K562 (cell line): Measurements from ENCODE around the gene TMF1. TPM values are rescaled to one million over a fixed set of nuclear protein-coding genes. Genes with fewer than 3 reads are reported as not detected.

Experiments used
- ATAC-seq: fragments of 200-7000 bp; cut with Tn5 transposase; 3 replicates; pipeline ENCODE4 v1.9.1; 2020; ENCODE audit warnings: moderate library complexity
- BruUV-seq: library from RNA; stranded (reverse); fragments of 400-500 nt; replicated peaks from 2 replicates; lab custom pipeline; 2021; lab: Mats Ljungman, UMichigan
- CTCF ChIA-PET: fragments of 300-600 bp; formaldehyde crosslinking; extraction: SDS; loops from one replicate; lab custom pipeline; 2021; ENCODE audit warnings: low intra/inter-chr PET ratio; lab: Yijun Ruan, JAX
- POLR2A ChIA-PET: fragments of 300-600, 350-650 bp; sonication (Branson Sonifier 250); formaldehyde crosslinking; extraction: SDS; loops from one replicate; lab custom pipeline; 2021; ENCODE audit warnings: antibody characterized with exemption, inconsistent platforms; lab: Yijun Ruan, JAX
- DNase-seq, 4 experiments: peaks; one replicate each; pipeline versions ENCODE4 v3.0.0 to v3.0.0-alpha.2; 2011 to 2018; ENCODE audit warnings: low spot score in 3 of 4, mixed read lengths in 3 of 4; ENCODE audit errors: extremely low read depth in 1 of 4
- FAIRE-seq: peaks from 2 replicates; lab custom pipeline; 2011; peaks lifted over from hg19 to GRCh38; lab: Jason Lieb, UNC
- H2AFZ ChIP-seq: 2 replicates; pipeline ENCODE4 v1.6.0; 2011; ENCODE audit warnings: low read depth, low read length, control low read depth, inconsistent platforms
- H3K27ac ChIP-seq: fragments of 200-600 bp; 3 replicates; pipeline ENCODE4 v1.8.0; 2011; ENCODE audit warnings: low read depth, mild to moderate bottlenecking, control low read depth, inconsistent platforms, low read length, moderate library complexity, mixed read lengths; ENCODE audit errors: extremely low read depth
- H3K27me3 ChIP-seq, 2 experiments: fragments of 300-600 bp in 1 of 2; 2 replicates in 1 of 2; 3 replicates in 1 of 2; pipeline versions ENCODE4 v1.6.0 to v1.8.0; 2011; ENCODE audit warnings: inconsistent platforms in 2 of 2, low read length in 2 of 2, mild to moderate bottlenecking in 1 of 2, mixed read lengths in 1 of 2, moderate library complexity in 1 of 2; ENCODE audit not compliant: control insufficient read depth in 2 of 2, insufficient read depth in 2 of 2
- H3K36me3 ChIP-seq: fragments of 300-600 bp; 3 replicates; pipeline ENCODE4 v1.8.0; 2011; ENCODE audit warnings: mild to moderate bottlenecking, low read length, inconsistent platforms; ENCODE audit not compliant: control insufficient read depth, insufficient read depth
- H3K4me1 ChIP-seq, 2 experiments: fragments of 200-600 bp in 1 of 2; replicated peaks in 1 of 2; 2 replicates in 1 of 2; 3 replicates in 1 of 2; pipeline versions ENCODE4 v1.5.1 to v1.8.0; 2011; ENCODE audit warnings: inconsistent platforms in 2 of 2, low read length in 2 of 2, mild to moderate bottlenecking in 1 of 2, mixed read lengths in 1 of 2, moderate library complexity in 1 of 2; ENCODE audit not compliant: control insufficient read depth in 2 of 2, insufficient read depth in 2 of 2
- H3K4me2 ChIP-seq: 2 replicates; pipeline ENCODE4 v1.6.1; 2011; ENCODE audit warnings: low read length, control low read depth, inconsistent platforms, mixed read lengths; ENCODE audit not compliant: insufficient read depth
- H3K4me3 ChIP-seq: fragments of 200-600 bp; sonication (generic), shearing (Covaris generic); 2 replicates; pipeline ENCODE4 v1.5.1; 2016; ENCODE audit warnings: control low read depth, inconsistent platforms
- H3K79me2 ChIP-seq: fragments of 200-600 bp; 3 replicates; pipeline ENCODE4 v1.8.0; 2011; ENCODE audit warnings: low read length, inconsistent platforms; ENCODE audit not compliant: control insufficient read depth, insufficient read depth
- H3K9ac ChIP-seq, 2 experiments: 2 replicates each; pipeline versions ENCODE4 v1.6.0 to v1.6.1; 2011; ENCODE audit warnings: low read depth in 2 of 2, low read length in 2 of 2, control low read depth in 1 of 2, inconsistent platforms in 1 of 2, mild to moderate bottlenecking in 1 of 2, mixed read lengths in 1 of 2; ENCODE audit not compliant: insufficient read depth in 1 of 2
- H3K9me1 ChIP-seq: one replicate; pipeline ENCODE4 v1.6.0; 2011; ENCODE audit warnings: inconsistent platforms, mild to moderate bottlenecking, low read length, moderate library complexity; ENCODE audit not compliant: control insufficient read depth, insufficient read depth
- H3K9me3 ChIP-seq: replicated peaks from 2 replicates; pipeline ENCODE4 v1.5.1; 2011; ENCODE audit warnings: low read depth, low read length, inconsistent platforms; ENCODE audit not compliant: control insufficient read depth, insufficient read depth
- H4K20me1 ChIP-seq: replicated peaks from 2 replicates; pipeline ENCODE4 v1.6.1; 2011; ENCODE audit warnings: low read length, inconsistent platforms, mixed read lengths; ENCODE audit not compliant: control insufficient read depth, insufficient read depth
- ARID3A ChIP-seq: IDR thresholded peaks from 2 replicates; pipeline ENCODE4 v1.6.1; 2012; ENCODE audit warnings: low read depth, low read length, improper control_type of control experiment, borderline replicate concordance
- ARNT ChIP-seq, 2 experiments: fragments of 450-650 bp; IDR thresholded peaks; 2 replicates each; pipeline ENCODE4 v1.6.1; 2016; ENCODE audit warnings: mild to moderate bottlenecking in 1 of 2
- E2F5 ChIP-seq: sonication (generic); formaldehyde crosslinking; IDR thresholded peaks from 2 replicates; pipeline ENCODE4 v1.8.0; 2022; ENCODE audit warnings: mild to moderate bottlenecking, missing genetic modification reagents
- ETS1 ChIP-seq: conservative IDR thresholded peaks from 2 replicates; pipeline ENCODE4 v1.6.1; 2011; ENCODE audit warnings: low read depth, mild to moderate bottlenecking, low read length; ENCODE audit not compliant: control insufficient read depth
- ILF3 ChIP-seq: fragments of 450-650 bp; IDR thresholded peaks from 2 replicates; pipeline ENCODE4 v1.6.1; 2018; ENCODE audit warnings: antibody characterized with exemption, mild to moderate bottlenecking, moderate library complexity, borderline replicate concordance
- KLF6 ChIP-seq: fragments of 250-450 bp; sonication (Bioruptor Pico); IDR thresholded peaks from 2 replicates; pipeline ENCODE4 v1.4.0; 2020; ENCODE audit warnings: mild to moderate bottlenecking, moderate library complexity, borderline replicate concordance
- MED1 ChIP-seq: sonication (generic); formaldehyde crosslinking; IDR thresholded peaks from 2 replicates; pipeline ENCODE4 v1.8.1; 2023; ENCODE audit warnings: missing genetic modification reagents, borderline replicate concordance
- NCOR1 ChIP-seq: fragments of 450-650 bp; IDR thresholded peaks from 2 replicates; pipeline ENCODE4 v1.6.1; 2016; ENCODE audit warnings: mild to moderate bottlenecking, moderate library complexity
- NEUROD1 ChIP-seq: fragments of 150-350 bp; IDR thresholded peaks from 2 replicates; pipeline ENCODE4 v1.6.1; 2014; ENCODE audit warnings: borderline replicate concordance, low read length, low read depth; ENCODE audit not compliant: partially characterized antibody
- PRPF4 ChIP-seq: fragments of 200-400 bp; formaldehyde crosslinking; IDR thresholded peaks from one replicate; pipeline ENCODE4 v1.6.1; 2017; ENCODE audit warnings: low read length, low read depth, mild to moderate bottlenecking; ENCODE audit not compliant: insufficient read depth, poor library complexity, severe bottlenecking
- SETDB1 ChIP-seq: IDR thresholded peaks from one replicate; pipeline ENCODE4 v1.6.1; 2012; ENCODE audit warnings: low read length, control low read depth, inconsistent platforms
- SIRT6 ChIP-seq: IDR thresholded peaks from one replicate; pipeline ENCODE4 v1.6.1; 2012; ENCODE audit warnings: low read depth, mild to moderate bottlenecking, control low read depth, inconsistent platforms, low read length, moderate library complexity
- SMARCA4 ChIP-seq: fragments of 450-650 bp; IDR thresholded peaks from 2 replicates; pipeline ENCODE4 v1.6.1; 2016
- TEAD4 ChIP-seq, 2 experiments: sonication (generic) in 1 of 2; formaldehyde crosslinking in 1 of 2; IDR thresholded peaks; 2 replicates each; pipeline versions ENCODE4 v1.6.1 to v1.8.0; 2012 to 2022; ENCODE audit warnings: borderline replicate concordance in 1 of 2, inconsistent platforms in 1 of 2, low read length in 1 of 2, mild to moderate bottlenecking in 1 of 2, missing genetic modification reagents in 1 of 2
- ZBTB8A ChIP-seq: fragments of 450-650 bp; IDR thresholded peaks from 2 replicates; pipeline ENCODE4 v1.6.1; 2018; ENCODE audit warnings: mild to moderate bottlenecking, moderate library complexity; ENCODE audit not compliant: partially characterized antibody
- ZNF232 ChIP-seq: sonication (generic); formaldehyde crosslinking; IDR thresholded peaks from 2 replicates; pipeline ENCODE4 v1.8.0; 2022; ENCODE audit warnings: mild to moderate bottlenecking, missing genetic modification reagents
- ZNF695 ChIP-seq: fragments of 450-650 bp; formaldehyde crosslinking; IDR thresholded peaks from 2 replicates; pipeline ENCODE4 v1.4.0; 2020; ENCODE audit warnings: mild to moderate bottlenecking, moderate library complexity
- WGBS: fragments of 100-300 bp; shearing (Covaris generic); methylation state at CpG from one replicate; pipeline ENCODE4 v1.1.6; 2016; ENCODE audit warnings: low coverage, mixed read lengths; ENCODE audit not compliant: insufficient coverage; ENCODE audit errors: missing lambda C conversion rate; 5-methylcytosine and 5-hydroxymethylcytosine counted together
- in situ Hi-C: fragments of 300-500 bp; cut with MboI; formaldehyde crosslinking; loops from 4 replicates; pipeline ENCODE4 v1.15.0; 2018; ENCODE audit warnings: inconsistent platforms, mixed read lengths
- intact Hi-C: fragments of 100-400 bp; cut with micrococcal nuclease; formaldehyde crosslinking; loops from 2 replicates; pipeline ENCODE4 v1.14.2; 2022
- polyA plus RNA-seq, 8 experiments: library from polyadenylated mRNA; depleted of rRNA in 4 of 8; stranded (reverse) in 5 of 8; unstranded in 3 of 8; fragments of >200 nt; fragmentation: Nextera tagmentation in 2 of 8; fragmentation: Illumina TruSeq in 1 of 8; extraction: Ambion mirVana in 2 of 8; extraction: Trizol in 1 of 8; gene quantifications; 2 replicates each; pipeline versions ENCODE4 v1.2.1 to v1.2.3, GENCODE V29; 2011 to 2014; ENCODE audit warnings: inconsistent platforms in 1 of 8, missing spikeins in 1 of 8
- total RNA-seq, 7 experiments: library from RNA; depleted of rRNA in 6 of 7; stranded (reverse); fragments of >200 nt in 6 of 7; fragmentation: Illumina TruSeq in 2 of 7; extraction: Trizol in 2 of 7; gene quantifications; 2 replicates each; pipeline versions ENCODE4 v1.2.1 to v1.2.3, GENCODE V29; 2011 to 2021; ENCODE audit warnings: low replicate concordance in 1 of 7

Gene TMF1
- total and polyA plus RNA-seq, 9 of the 15 experiments (the other 6 are each of a cell fraction or from before 2014, with no cell fraction given) = 3.1 to 13.9 (median 10.3) TPM

DNA sequence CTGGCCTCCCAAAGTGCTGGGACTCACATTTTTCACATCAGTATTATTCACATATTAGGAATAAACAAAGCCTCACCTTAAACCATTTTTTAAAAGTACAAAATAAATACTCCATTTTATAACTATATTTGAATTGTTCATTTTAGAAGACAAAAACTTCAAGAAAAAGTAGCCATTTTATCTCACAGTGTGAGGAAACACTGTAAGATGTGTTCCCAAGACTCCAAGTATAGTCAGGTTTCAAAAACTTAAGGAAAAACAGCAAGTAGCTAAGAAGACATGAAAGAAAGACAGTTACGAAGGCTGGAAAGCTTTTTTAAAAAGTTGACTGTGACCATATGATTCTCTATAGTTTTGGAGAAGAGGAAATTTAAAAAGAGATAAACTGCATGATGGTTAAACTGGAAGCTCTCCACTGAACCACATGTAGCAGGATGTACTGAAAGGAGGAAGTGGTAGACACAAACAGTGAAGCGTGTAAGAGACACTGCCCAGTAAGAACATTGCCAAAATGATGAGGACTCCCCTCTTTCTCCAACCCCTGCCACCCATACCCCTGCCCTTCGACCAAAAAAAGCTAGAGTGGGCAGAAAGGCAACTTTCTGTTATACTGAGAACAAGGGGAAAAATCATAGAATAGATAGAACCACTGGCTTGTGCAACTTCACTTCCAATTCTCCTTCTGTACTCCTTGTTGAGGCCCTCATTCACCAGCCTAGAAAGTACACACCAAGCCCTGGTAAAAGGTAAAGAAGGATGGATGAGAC lies 6.2 kb upstream of the TMF1 start:
- H3K4me2 ChIP-seq = no peak overlapping the region

More for the DNA sequence above, 6.2 kb upstream of the TMF1 start:
- no peaks in the 10 kb centered on the region for H4K20me1 ChIP-seq
- no peaks in the 10 kb centered on the region for H3K27me3 ChIP-seq
- WGBS = 86% methylated on average over 2 of the region's 3 CpGs
- no peak overlapping the region for H2AFZ ChIP-seq
- BruUV-seq = no TSS peak
- H3K9me3 ChIP-seq = no peaks in the 10 kb centered on the region
- H3K9ac ChIP-seq = no peak overlapping the region
- ChIA-PET POLR2A (interaction anchor here (0.6 kb wide), 1 partner anchor 10 kb away, joined by 3 read pairs; no protein-coding TSS in a partner anchor), CTCF (no interaction called here)
- TF ChIP-seq KLF6 (CRISPR knock-in tag) = no peak
- no peak for TF ChIP-seq ILF3
- TF ChIP-seq ARNT (IDR thresholded peaks at IDR 0.05) = no peak
- TF ChIP-seq NCOR1 = no peak
- TF ChIP-seq ETS1 = no peak
- TF ChIP-seq ZBTB8A = no peak
- TF ChIP-seq NEUROD1 = no peak
- no peak for TF ChIP-seq TEAD4 (IDR thresholded peaks at IDR 0.05; ENCODE audit: low read length)
- TF ChIP-seq TEAD4 (CRISPR knock-in tag; IDR thresholded peaks at IDR 0.05; ENCODE audit: borderline replicate concordance) = no peak
- TF ChIP-seq ZNF695 (CRISPR knock-in tag) = no peak
- no peak for TF ChIP-seq PRPF4
- no peak for TF ChIP-seq E2F5 (CRISPR knock-in tag)
- no peak for TF ChIP-seq SIRT6
- no peak for TF ChIP-seq ZNF232 (CRISPR knock-in tag)
- no peak for TF ChIP-seq ARID3A
- no peak for TF ChIP-seq SETDB1
- TF ChIP-seq SMARCA4 = no peak
- TF ChIP-seq MED1 (CRISPR knock-in tag) = no peak
- H3K36me3 ChIP-seq = peaks cover 69% of the 10 kb centered on the region
- no peak for DNase-seq
- intact Hi-C loops = no loop called here
- no peaks in the 10 kb centered on the region for H3K4me1 ChIP-seq
- no peaks in the 10 kb centered on the region for H3K79me2 ChIP-seq
- H3K27ac ChIP-seq = no peak overlapping the region
- FAIRE-seq = no peak
- in situ Hi-C loops = no loop called here
- no peaks in the 10 kb centered on the region for H3K9me1 ChIP-seq
- ATAC-seq = no peak
- no peak overlapping the region for H3K4me3 ChIP-seq
